HepG2 (cell line): Measurements from ENCODE around the gene GINS2. TPM values are rescaled to one million over a fixed set of nuclear protein-coding genes. Genes with fewer than 3 reads are reported as not detected.
A peak's percentile ranks its signal among the peaks of the same experiment; 100 is the strongest.

Experiments
- CREB1 ChIP-seq, 2 experiments: fragments of 450-650 bp in 1 of 2; IDR thresholded peaks; 2 replicates each; pipeline ENCODE4 v1.6.1; 2016 to 2017; ENCODE audit warnings: control low read depth in 1 of 2, mild to moderate bottlenecking in 1 of 2, missing compliant biosample characterization in 1 of 2, missing genetic modification characterization in 1 of 2
- HNRNPK ChIP-seq: fragments of 200-400 bp; formaldehyde crosslinking; IDR thresholded peaks from 2 replicates; pipeline ENCODE4 v1.6.1; 2018; ENCODE audit warnings: low read length, low read depth, moderate library complexity, mild to moderate bottlenecking; ENCODE audit not compliant: poor library complexity, severe bottlenecking
- HNRNPL ChIP-seq: fragments of 200-400 bp; formaldehyde crosslinking; IDR thresholded peaks from 2 replicates; pipeline ENCODE4 v1.6.1; 2017; ENCODE audit warnings: mild to moderate bottlenecking, low read depth, low read length
- MEIS2 ChIP-seq: sonication (generic); formaldehyde crosslinking; IDR thresholded peaks from 2 replicates; pipeline ENCODE4 v1.9.0; 2021; ENCODE audit warnings: mild to moderate bottlenecking, missing genetic modification reagents
- NFKBIZ ChIP-seq: IDR thresholded peaks from 2 replicates; pipeline ENCODE4 v1.6.1; 2018; ENCODE audit warnings: missing genetic modification reagents, missing compliant biosample characterization
- STAG1 ChIP-seq: sonication (generic); formaldehyde crosslinking; IDR thresholded peaks from 2 replicates; pipeline ENCODE4 v1.4.0; 2020; ENCODE audit warnings: missing genetic modification reagents
- TBL1XR1 ChIP-seq: fragments of 150-350 bp; IDR thresholded peaks from 2 replicates; pipeline ENCODE4 v1.6.1; 2014; ENCODE audit warnings: borderline replicate concordance, low read length; ENCODE audit not compliant: partially characterized antibody
- TSC22D2 ChIP-seq: sonication (generic); formaldehyde crosslinking; IDR thresholded peaks from 2 replicates; pipeline ENCODE4 v1.5.1; 2020; ENCODE audit warnings: missing genetic modification reagents, mild to moderate bottlenecking, borderline replicate concordance
- ZNF136 ChIP-seq: sonication (generic); formaldehyde crosslinking; IDR thresholded peaks from 2 replicates; pipeline ENCODE4 v1.8.1; 2022; ENCODE audit warnings: low read depth, mild to moderate bottlenecking, moderate library complexity, missing genetic modification reagents
- ZNF292 ChIP-seq: sonication (generic); formaldehyde crosslinking; IDR thresholded peaks from 2 replicates; pipeline ENCODE4 v1.8.1; 2022; ENCODE audit warnings: mild to moderate bottlenecking, low read depth, missing genetic modification reagents, borderline replicate concordance
- ZNF598 ChIP-seq: sonication (generic); formaldehyde crosslinking; IDR thresholded peaks from 2 replicates; pipeline ENCODE4 v1.5.1; 2020; ENCODE audit warnings: mild to moderate bottlenecking, missing genetic modification reagents, borderline replicate concordance
- ZNF788 ChIP-seq: sonication (generic); formaldehyde crosslinking; IDR thresholded peaks from 2 replicates; pipeline ENCODE4 v1.5.0; 2020; ENCODE audit warnings: mild to moderate bottlenecking, missing genetic modification reagents, borderline replicate concordance
- polyA plus RNA-seq, 8 experiments: library from polyadenylated mRNA; depleted of rRNA in 3 of 8; stranded (reverse) in 7 of 8; unstranded in 1 of 8; fragments of >200 nt; fragmentation: Illumina TruSeq in 4 of 8; extraction: Trizol in 4 of 8; gene quantifications; 2 replicates each; pipeline versions ENCODE4 v1.2.1 to v1.2.3, GENCODE V29; 2011 to 2016; ENCODE audit warnings: low read depth in 4 of 8, missing spikeins in 1 of 8, mixed read lengths in 1 of 8; ENCODE audit not compliant: insufficient read depth in 1 of 8
- total RNA-seq, 5 experiments: library from RNA; depleted of rRNA; stranded (reverse); fragments of >200 nt; fragmentation: Illumina TruSeq; extraction: Trizol; gene quantifications; 2 replicates each; pipeline ENCODE4 v1.2.3, GENCODE V29; 2016; ENCODE audit warnings: low read depth in 1 of 5
- TF ChIP-seq, protein P1 (sequence below): sonication (generic); formaldehyde crosslinking; IDR thresholded peaks from 2 replicates; pipeline ENCODE4 v1.5.0; 2020; ENCODE audit warnings: mild to moderate bottlenecking, missing genetic modification reagents
- TF ChIP-seq, protein P2 (sequence below): sonication (generic); formaldehyde crosslinking; IDR thresholded peaks from 2 replicates; pipeline ENCODE4 v1.8.1; 2023; ENCODE audit warnings: missing genetic modification reagents, inconsistent platforms, borderline replicate concordance
- TF ChIP-seq, protein P3 (sequence below): sonication (generic); formaldehyde crosslinking; IDR thresholded peaks from 2 replicates; pipeline ENCODE4 v1.4.0; 2020; ENCODE audit warnings: missing genetic modification reagents, borderline replicate concordance
- TF ChIP-seq, protein P4 (sequence below): IDR thresholded peaks from 2 replicates; pipeline ENCODE4 v1.6.1; 2012; ENCODE audit warnings: low read length, improper control_type of control experiment
- TF ChIP-seq, protein P5 (sequence below): sonication (generic); formaldehyde crosslinking; IDR thresholded peaks from 2 replicates; pipeline ENCODE4 v1.9.0; 2021; ENCODE audit warnings: missing genetic modification reagents, borderline replicate concordance

The GINS2 gene
- total and polyA plus RNA-seq, 2 of the 13 experiments (the other 11 are each of a cell fraction or from before 2014, with no cell fraction given): 10.6 to 48.3 TPM

DNA sequence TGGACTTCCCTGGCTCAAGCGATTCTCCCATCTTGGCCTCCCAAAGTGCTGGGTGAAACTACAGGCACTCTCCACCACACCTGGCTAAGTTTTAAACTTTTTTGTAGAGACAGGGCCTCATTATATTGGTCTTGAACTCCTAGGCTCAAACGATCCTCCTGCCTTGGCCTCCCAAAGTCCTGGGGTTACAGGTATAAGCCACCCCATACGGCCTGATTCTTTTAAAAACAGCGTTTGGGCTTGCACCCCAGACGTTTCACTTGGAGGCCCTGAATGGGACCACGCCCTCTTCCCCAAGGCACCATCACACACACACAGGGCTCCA lies 29.4 kb upstream of the GINS2 start (continued):
- TF ChIP-seq STAG1 (CRISPR knock-in tag) (no peak), CREB1 (IDR thresholded peaks at IDR 0.05) (no peak), CREB1 (CRISPR knock-in tag; IDR thresholded peaks at IDR 0.05) (no peak), ZNF788 (CRISPR knock-in tag) (0 out of 2 replicates have a peak, but pooled peaks have one; percentile 20), TSC22D2 (CRISPR knock-in tag) (no peak), ZNF136 (CRISPR knock-in tag) (no peak), ZNF598 (0 out of 2 replicates have a peak, but pooled peaks have one; percentile 10), ZNF292 (no peak), TBL1XR1 (no peak), HNRNPL (no peak), HNRNPK (no peak), MEIS2 (CRISPR knock-in tag) (no peak), NFKBIZ (CRISPR knock-in tag) (no peak)
- TF ChIP-seq, protein P1, sequence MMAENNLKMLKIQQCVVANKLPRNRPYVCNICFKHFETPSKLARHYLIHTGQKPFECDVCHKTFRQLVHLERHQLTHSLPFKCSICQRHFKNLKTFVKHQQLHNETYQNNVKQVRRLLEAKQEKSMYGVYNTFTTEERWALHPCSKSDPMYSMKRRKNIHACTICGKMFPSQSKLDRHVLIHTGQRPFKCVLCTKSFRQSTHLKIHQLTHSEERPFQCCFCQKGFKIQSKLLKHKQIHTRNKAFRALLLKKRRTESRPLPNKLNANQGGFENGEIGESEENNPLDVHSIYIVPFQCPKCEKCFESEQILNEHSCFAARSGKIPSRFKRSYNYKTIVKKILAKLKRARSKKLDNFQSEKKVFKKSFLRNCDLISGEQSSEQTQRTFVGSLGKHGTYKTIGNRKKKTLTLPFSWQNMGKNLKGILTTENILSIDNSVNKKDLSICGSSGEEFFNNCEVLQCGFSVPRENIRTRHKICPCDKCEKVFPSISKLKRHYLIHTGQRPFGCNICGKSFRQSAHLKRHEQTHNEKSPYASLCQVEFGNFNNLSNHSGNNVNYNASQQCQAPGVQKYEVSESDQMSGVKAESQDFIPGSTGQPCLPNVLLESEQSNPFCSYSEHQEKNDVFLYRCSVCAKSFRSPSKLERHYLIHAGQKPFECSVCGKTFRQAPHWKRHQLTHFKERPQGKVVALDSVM: peak; percentile 45; the same call in 1 of the 2 replicates
- TF ChIP-seq, protein P2, sequence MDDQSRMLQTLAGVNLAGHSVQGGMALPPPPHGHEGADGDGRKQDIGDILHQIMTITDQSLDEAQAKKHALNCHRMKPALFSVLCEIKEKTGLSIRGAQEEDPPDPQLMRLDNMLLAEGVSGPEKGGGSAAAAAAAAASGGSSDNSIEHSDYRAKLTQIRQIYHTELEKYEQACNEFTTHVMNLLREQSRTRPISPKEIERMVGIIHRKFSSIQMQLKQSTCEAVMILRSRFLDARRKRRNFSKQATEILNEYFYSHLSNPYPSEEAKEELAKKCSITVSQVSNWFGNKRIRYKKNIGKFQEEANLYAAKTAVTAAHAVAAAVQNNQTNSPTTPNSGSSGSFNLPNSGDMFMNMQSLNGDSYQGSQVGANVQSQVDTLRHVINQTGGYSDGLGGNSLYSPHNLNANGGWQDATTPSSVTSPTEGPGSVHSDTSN (CRISPR knock-in tag): no peak
- TF ChIP-seq, protein P3, sequence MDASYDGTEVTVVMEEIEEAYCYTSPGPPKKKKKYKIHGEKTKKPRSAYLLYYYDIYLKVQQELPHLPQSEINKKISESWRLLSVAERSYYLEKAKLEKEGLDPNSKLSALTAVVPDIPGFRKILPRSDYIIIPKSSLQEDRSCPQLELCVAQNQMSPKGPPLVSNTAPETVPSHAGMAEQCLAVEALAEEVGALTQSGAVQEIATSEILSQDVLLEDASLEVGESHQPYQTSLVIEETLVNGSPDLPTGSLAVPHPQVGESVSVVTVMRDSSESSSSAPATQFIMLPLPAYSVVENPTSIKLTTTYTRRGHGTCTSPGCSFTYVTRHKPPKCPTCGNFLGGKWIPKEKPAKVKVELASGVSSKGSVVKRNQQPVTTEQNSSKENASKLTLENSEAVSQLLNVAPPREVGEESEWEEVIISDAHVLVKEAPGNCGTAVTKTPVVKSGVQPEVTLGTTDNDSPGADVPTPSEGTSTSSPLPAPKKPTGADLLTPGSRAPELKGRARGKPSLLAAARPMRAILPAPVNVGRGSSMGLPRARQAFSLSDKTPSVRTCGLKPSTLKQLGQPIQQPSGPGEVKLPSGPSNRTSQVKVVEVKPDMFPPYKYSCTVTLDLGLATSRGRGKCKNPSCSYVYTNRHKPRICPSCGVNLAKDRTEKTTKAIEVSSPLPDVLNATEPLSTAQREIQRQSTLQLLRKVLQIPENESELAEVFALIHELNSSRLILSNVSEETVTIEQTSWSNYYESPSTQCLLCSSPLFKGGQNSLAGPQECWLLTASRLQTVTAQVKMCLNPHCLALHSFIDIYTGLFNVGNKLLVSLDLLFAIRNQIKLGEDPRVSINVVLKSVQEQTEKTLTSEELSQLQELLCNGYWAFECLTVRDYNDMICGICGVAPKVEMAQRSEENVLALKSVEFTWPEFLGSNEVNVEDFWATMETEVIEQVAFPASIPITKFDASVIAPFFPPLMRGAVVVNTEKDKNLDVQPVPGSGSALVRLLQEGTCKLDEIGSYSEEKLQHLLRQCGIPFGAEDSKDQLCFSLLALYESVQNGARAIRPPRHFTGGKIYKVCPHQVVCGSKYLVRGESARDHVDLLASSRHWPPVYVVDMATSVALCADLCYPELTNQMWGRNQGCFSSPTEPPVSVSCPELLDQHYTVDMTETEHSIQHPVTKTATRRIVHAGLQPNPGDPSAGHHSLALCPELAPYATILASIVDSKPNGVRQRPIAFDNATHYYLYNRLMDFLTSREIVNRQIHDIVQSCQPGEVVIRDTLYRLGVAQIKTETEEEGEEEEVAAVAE (CRISPR knock-in tag): no peak
- TF ChIP-seq, protein P4, sequence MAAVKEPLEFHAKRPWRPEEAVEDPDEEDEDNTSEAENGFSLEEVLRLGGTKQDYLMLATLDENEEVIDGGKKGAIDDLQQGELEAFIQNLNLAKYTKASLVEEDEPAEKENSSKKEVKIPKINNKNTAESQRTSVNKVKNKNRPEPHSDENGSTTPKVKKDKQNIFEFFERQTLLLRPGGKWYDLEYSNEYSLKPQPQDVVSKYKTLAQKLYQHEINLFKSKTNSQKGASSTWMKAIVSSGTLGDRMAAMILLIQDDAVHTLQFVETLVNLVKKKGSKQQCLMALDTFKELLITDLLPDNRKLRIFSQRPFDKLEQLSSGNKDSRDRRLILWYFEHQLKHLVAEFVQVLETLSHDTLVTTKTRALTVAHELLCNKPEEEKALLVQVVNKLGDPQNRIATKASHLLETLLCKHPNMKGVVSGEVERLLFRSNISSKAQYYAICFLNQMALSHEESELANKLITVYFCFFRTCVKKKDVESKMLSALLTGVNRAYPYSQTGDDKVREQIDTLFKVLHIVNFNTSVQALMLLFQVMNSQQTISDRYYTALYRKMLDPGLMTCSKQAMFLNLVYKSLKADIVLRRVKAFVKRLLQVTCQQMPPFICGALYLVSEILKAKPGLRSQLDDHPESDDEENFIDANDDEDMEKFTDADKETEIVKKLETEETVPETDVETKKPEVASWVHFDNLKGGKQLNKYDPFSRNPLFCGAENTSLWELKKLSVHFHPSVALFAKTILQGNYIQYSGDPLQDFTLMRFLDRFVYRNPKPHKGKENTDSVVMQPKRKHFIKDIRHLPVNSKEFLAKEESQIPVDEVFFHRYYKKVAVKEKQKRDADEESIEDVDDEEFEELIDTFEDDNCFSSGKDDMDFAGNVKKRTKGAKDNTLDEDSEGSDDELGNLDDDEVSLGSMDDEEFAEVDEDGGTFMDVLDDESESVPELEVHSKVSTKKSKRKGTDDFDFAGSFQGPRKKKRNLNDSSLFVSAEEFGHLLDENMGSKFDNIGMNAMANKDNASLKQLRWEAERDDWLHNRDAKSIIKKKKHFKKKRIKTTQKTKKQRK: no peak
- TF ChIP-seq, protein P5, sequence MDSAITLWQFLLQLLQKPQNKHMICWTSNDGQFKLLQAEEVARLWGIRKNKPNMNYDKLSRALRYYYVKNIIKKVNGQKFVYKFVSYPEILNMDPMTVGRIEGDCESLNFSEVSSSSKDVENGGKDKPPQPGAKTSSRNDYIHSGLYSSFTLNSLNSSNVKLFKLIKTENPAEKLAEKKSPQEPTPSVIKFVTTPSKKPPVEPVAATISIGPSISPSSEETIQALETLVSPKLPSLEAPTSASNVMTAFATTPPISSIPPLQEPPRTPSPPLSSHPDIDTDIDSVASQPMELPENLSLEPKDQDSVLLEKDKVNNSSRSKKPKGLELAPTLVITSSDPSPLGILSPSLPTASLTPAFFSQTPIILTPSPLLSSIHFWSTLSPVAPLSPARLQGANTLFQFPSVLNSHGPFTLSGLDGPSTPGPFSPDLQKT: no peak
